ENCODE data around the gene ASPG.

DNA sequence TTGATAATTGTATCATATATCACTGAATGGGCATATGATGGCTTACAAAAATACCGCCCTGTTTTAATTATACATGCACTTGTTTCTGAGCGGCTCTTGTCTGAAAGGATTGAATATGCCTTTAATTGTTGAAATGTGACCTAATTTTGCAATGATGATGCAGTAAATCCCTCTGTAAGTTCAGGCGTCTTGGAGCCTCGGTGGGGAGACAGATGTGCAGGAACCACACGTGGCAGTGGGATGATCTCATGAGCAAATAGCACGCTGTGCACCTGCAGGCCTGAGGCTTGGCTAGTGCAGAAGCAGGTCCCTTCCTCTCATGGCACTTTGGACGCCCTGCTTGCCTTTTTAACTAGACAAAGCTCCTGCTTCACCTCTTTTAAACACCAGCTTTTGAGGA, 49.3 kb upstream of the ASPG start:
- TF ChIP-seq CTCF (IDR thresholded peaks at IDR 0.05; ENCODE audit: poor library complexity, severe bottlenecking) = no peak
- TF ChIP-seq MXI1 (conservative IDR thresholded peaks at IDR 0.05; ENCODE audit: poor library complexity, severe bottlenecking) = no peak
- no peak for TF ChIP-seq POLR2AphosphoS5 (IDR thresholded peaks at IDR 0.05)
- TF ChIP-seq, protein P1, sequence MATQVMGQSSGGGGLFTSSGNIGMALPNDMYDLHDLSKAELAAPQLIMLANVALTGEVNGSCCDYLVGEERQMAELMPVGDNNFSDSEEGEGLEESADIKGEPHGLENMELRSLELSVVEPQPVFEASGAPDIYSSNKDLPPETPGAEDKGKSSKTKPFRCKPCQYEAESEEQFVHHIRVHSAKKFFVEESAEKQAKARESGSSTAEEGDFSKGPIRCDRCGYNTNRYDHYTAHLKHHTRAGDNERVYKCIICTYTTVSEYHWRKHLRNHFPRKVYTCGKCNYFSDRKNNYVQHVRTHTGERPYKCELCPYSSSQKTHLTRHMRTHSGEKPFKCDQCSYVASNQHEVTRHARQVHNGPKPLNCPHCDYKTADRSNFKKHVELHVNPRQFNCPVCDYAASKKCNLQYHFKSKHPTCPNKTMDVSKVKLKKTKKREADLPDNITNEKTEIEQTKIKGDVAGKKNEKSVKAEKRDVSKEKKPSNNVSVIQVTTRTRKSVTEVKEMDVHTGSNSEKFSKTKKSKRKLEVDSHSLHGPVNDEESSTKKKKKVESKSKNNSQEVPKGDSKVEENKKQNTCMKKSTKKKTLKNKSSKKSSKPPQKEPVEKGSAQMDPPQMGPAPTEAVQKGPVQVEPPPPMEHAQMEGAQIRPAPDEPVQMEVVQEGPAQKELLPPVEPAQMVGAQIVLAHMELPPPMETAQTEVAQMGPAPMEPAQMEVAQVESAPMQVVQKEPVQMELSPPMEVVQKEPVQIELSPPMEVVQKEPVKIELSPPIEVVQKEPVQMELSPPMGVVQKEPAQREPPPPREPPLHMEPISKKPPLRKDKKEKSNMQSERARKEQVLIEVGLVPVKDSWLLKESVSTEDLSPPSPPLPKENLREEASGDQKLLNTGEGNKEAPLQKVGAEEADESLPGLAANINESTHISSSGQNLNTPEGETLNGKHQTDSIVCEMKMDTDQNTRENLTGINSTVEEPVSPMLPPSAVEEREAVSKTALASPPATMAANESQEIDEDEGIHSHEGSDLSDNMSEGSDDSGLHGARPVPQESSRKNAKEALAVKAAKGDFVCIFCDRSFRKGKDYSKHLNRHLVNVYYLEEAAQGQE (IDR thresholded peaks at IDR 0.05; ENCODE audit: borderline replicate concordance) = no peak
- TF ChIP-seq EZH2 (IDR thresholded peaks at IDR 0.05; ENCODE audit: borderline replicate concordance, insufficient read depth, low read length, poor library complexity, severe bottlenecking) = no peak

Measured in neural cell (in vitro differentiated cells).